SK-N-SH (cell line): ENCODE measurements around the gene ALG3. TPM values are rescaled to one million over a fixed set of nuclear protein-coding genes. Genes with fewer than 3 reads are reported as not detected.

Source experiments
- CTCF ChIA-PET: fragments of 300-600, 350-600 bp; formaldehyde crosslinking; extraction: SDS; loops from one replicate; lab custom pipeline; 2021; lab: Yijun Ruan, JAX
- POLR2A ChIA-PET: fragments of 350-600 bp; sonication (Branson Sonifier 250); formaldehyde crosslinking; extraction: SDS; loops from one replicate; lab custom pipeline; 2020; ENCODE audit warnings: antibody characterized with exemption, inconsistent platforms; lab: Yijun Ruan, JAX
- DNase-seq: peaks from one replicate; pipeline ENCODE4 v3.0.0; 2012
- H2AFZ ChIP-seq: fragments of 200-600 bp; sonication (generic); 2 replicates; pipeline ENCODE4 v1.8.1; 2016; ENCODE audit warnings: antibody characterized with exemption, mild to moderate bottlenecking, low read depth
- H3F3A ChIP-seq: fragments of 200-600 bp; sonication (generic); replicated peaks from 2 replicates; pipeline ENCODE3; 2016; ENCODE audit warnings: antibody characterized with exemption, mild to moderate bottlenecking; ENCODE audit not compliant: insufficient read depth
- H3K27ac ChIP-seq, 2 experiments: fragments of 200-500 bp in 1 of 2; fragments of 200-600 bp in 1 of 2; sonication (Bioruptor generic) in 1 of 2; sonication (generic), shearing (Covaris generic) in 1 of 2; 2 replicates each; pipeline versions ENCODE4 v1.5.1 to v1.6.1; 2014 to 2016; ENCODE audit warnings: low read depth in 2 of 2, inconsistent platforms in 1 of 2, low read length in 1 of 2, mild to moderate bottlenecking in 1 of 2, mixed read lengths in 1 of 2
- H3K27me3 ChIP-seq: fragments of 200-600 bp; sonication (generic), shearing (Covaris generic); 2 replicates; pipeline ENCODE4 v1.6.1; 2016; ENCODE audit warnings: mixed run types; ENCODE audit not compliant: insufficient read depth
- H3K36me3 ChIP-seq, 2 experiments: fragments of 200-500 bp in 1 of 2; fragments of 200-600 bp in 1 of 2; sonication (Bioruptor generic) in 1 of 2; sonication (generic) in 1 of 2; replicated peaks in 1 of 2; 2 replicates each; pipeline versions ENCODE3 to v1.5.1; 2014 to 2016; ENCODE audit warnings: low read length in 1 of 2, mild to moderate bottlenecking in 1 of 2; ENCODE audit not compliant: insufficient read depth in 2 of 2, control insufficient read depth in 1 of 2
- H3K4me1 ChIP-seq, 2 experiments: fragments of 200-500 bp in 1 of 2; fragments of 200-600 bp in 1 of 2; sonication (Bioruptor generic) in 1 of 2; sonication (generic), shearing (Covaris generic) in 1 of 2; 2 replicates each; pipeline versions ENCODE4 v1.5.1 to v1.6.1; 2014 to 2016; ENCODE audit warnings: low read depth in 1 of 2, low read length in 1 of 2, mixed run types in 1 of 2; ENCODE audit not compliant: insufficient read depth in 2 of 2, control insufficient read depth in 1 of 2
- H3K4me2 ChIP-seq: fragments of 200-600 bp; sonication (generic), shearing (Covaris generic); 2 replicates; pipeline ENCODE4 v1.6.1; 2017; ENCODE audit warnings: mixed run types
- H3K4me3 ChIP-seq, 2 experiments: fragments of 200-500 bp in 1 of 2; fragments of 200-600 bp in 1 of 2; sonication (Bioruptor generic) in 1 of 2; sonication (generic), shearing (Covaris generic) in 1 of 2; 2 replicates each; pipeline versions ENCODE4 v1.5.1 to v1.8.1; 2014 to 2016; ENCODE audit warnings: low read depth in 2 of 2, inconsistent platforms in 1 of 2, low read length in 1 of 2, mild to moderate bottlenecking in 1 of 2, mixed read lengths in 1 of 2, moderate library complexity in 1 of 2
- H3K79me2 ChIP-seq: fragments of 200-600 bp; sonication (generic); 2 replicates; pipeline ENCODE4 v1.8.1; 2017; ENCODE audit warnings: mild to moderate bottlenecking; ENCODE audit not compliant: insufficient read depth
- H3K9ac ChIP-seq: fragments of 200-600 bp; sonication (generic); 2 replicates; pipeline ENCODE4 v1.6.1; 2017; ENCODE audit warnings: mixed run types
- H3K9me2 ChIP-seq: fragments of 200-600 bp; sonication (generic); 2 replicates; pipeline ENCODE4 v1.6.1; 2017; ENCODE audit warnings: mixed run types
- H3K9me3 ChIP-seq: fragments of 200-600 bp; sonication (generic); 2 replicates; pipeline ENCODE4 v1.6.1; 2017; ENCODE audit warnings: mixed run types, mild to moderate bottlenecking, moderate library complexity
- H4K20me1 ChIP-seq: fragments of 200-600 bp; sonication (generic); 2 replicates; pipeline ENCODE4 v1.6.1; 2017; ENCODE audit warnings: mild to moderate bottlenecking, mixed run types; ENCODE audit not compliant: insufficient read depth
- CHD2 ChIP-seq: fragments of 150-350 bp; IDR thresholded peaks from 2 replicates; pipeline ENCODE4 v1.6.1; 2018; ENCODE audit warnings: low read length; ENCODE audit not compliant: partially characterized antibody
- ELF1 ChIP-seq: IDR thresholded peaks from 2 replicates; pipeline ENCODE4 v1.4.0; 2012
- EP300 ChIP-seq, 2 experiments: IDR thresholded peaks; 2 replicates each; pipeline versions ENCODE4 v1.4.0 to v1.6.1; 2012; ENCODE audit warnings: borderline replicate concordance in 1 of 2, low read depth in 1 of 2, low read length in 1 of 2
- FOSL2 ChIP-seq: IDR thresholded peaks from 2 replicates; pipeline ENCODE4 v1.4.0; 2012; ENCODE audit warnings: low read depth, mild to moderate bottlenecking, moderate library complexity, borderline replicate concordance
- FOXJ3 ChIP-seq: sonication (generic); formaldehyde crosslinking; IDR thresholded peaks from 2 replicates; pipeline ENCODE4 v1.5.1; 2020; ENCODE audit warnings: mild to moderate bottlenecking, missing genetic modification reagents
- FOXM1 ChIP-seq: IDR thresholded peaks from 2 replicates; pipeline ENCODE4 v1.4.0; 2012; ENCODE audit warnings: low read depth, mild to moderate bottlenecking
- GABPA ChIP-seq: IDR thresholded peaks from 2 replicates; pipeline ENCODE4 v1.4.0; 2012; ENCODE audit warnings: low read depth, mild to moderate bottlenecking
- IRF3 ChIP-seq: fragments of 150-350 bp; IDR thresholded peaks from 2 replicates; pipeline ENCODE4 v1.6.1; 2016; ENCODE audit warnings: mild to moderate bottlenecking, low read depth, low read length
- JUND ChIP-seq: IDR thresholded peaks from 2 replicates; pipeline ENCODE4 v1.4.0; 2012
- MEF2A ChIP-seq: IDR thresholded peaks from 2 replicates; pipeline ENCODE4 v1.4.0; 2012; ENCODE audit warnings: low read depth, borderline replicate concordance
- MXI1 ChIP-seq: IDR thresholded peaks from 2 replicates; pipeline ENCODE4 v1.6.1; 2012; ENCODE audit warnings: mild to moderate bottlenecking, low read depth, low read length, improper control_type of control experiment
- NFIC ChIP-seq: IDR thresholded peaks from 2 replicates; pipeline ENCODE4 v1.4.0; 2012; ENCODE audit warnings: borderline replicate concordance
- NRF1 ChIP-seq: IDR thresholded peaks from 2 replicates; pipeline ENCODE4 v1.6.1; 2012; ENCODE audit warnings: low read depth, mild to moderate bottlenecking, low read length
- PBX3 ChIP-seq: IDR thresholded peaks from 2 replicates; pipeline ENCODE4; 2012
- POLR2AphosphoS5 ChIP-seq: IDR thresholded peaks from 2 replicates; pipeline ENCODE4 v1.6.1; 2012; ENCODE audit warnings: low read depth, low read length
- RAD21 ChIP-seq: IDR thresholded peaks from 2 replicates; pipeline ENCODE4 v1.6.1; 2012; ENCODE audit warnings: mild to moderate bottlenecking, low read length
- REST ChIP-seq: IDR thresholded peaks from 2 replicates; pipeline ENCODE4 v1.6.1; 2012; ENCODE audit warnings: mild to moderate bottlenecking, low read depth, low read length, moderate library complexity
- RFX5 ChIP-seq: IDR thresholded peaks from 2 replicates; pipeline ENCODE4 v1.6.1; 2012; ENCODE audit warnings: mild to moderate bottlenecking, improper control_type of control experiment, low read length
- SIN3A ChIP-seq: IDR thresholded peaks from 2 replicates; pipeline ENCODE4 v1.6.1; 2012; ENCODE audit warnings: low read depth, mild to moderate bottlenecking, low read length, moderate library complexity, borderline replicate concordance
- TCF12 ChIP-seq: IDR thresholded peaks from 2 replicates; pipeline ENCODE4 v1.4.0; 2012
- TEAD4 ChIP-seq: IDR thresholded peaks from 2 replicates; pipeline ENCODE4 v1.4.0; 2012; ENCODE audit warnings: mild to moderate bottlenecking, borderline replicate concordance; ENCODE audit not compliant: insufficient read depth
- USF1 ChIP-seq: IDR thresholded peaks from 2 replicates; pipeline ENCODE4 v1.4.0; 2012; ENCODE audit warnings: low read depth, borderline replicate concordance
- USF2 ChIP-seq: fragments of 150-350 bp; IDR thresholded peaks from 2 replicates; pipeline ENCODE4 v1.6.1; 2017; ENCODE audit warnings: antibody characterized with exemption, low read length, low read depth, borderline replicate concordance
- ZBTB33 ChIP-seq: IDR thresholded peaks from 2 replicates; pipeline ENCODE4 v1.4.0; 2012; ENCODE audit warnings: low read depth, borderline replicate concordance
- WGBS: methylation state at CpG from one replicate; pipeline ENCODE4 v1.1.6; 2017; ENCODE audit warnings: low lambda C conversion rate; 5-methylcytosine and 5-hydroxymethylcytosine counted together
- polyA plus RNA-seq, 3 experiments: library from polyadenylated mRNA; depleted of rRNA; stranded (reverse); fragments of >200 nt; gene quantifications; 2 replicates each; pipeline ENCODE4 v1.2.3, GENCODE V29; 2012

Gene ALG3
- polyA plus RNA-seq, 1 of the 3 experiments (the other 2 are of a cell fraction): 66.0 TPM

GRCh38 chr3:184249412-184250166 lies 827 bp upstream of the ALG3 start, which contains the start of gene EEF1AKMT4:
Gene EEF1AKMT4, plus strand, starts transcription at chr3:184249672. Its CDS starts 23 bp downstream, at chr3:184249695.
- Histone ChIP-seq H3F3A (peaks cover 10% of the 10 kb centered on the region), H3K27me3 (no peaks in the 10 kb centered on the region), H4K20me1 (no peaks in the 10 kb centered on the region), H3K4me2 (peak within 1 kb of the TSS; percentile 100), H3K9me3 (no peaks in the 10 kb centered on the region), H3K79me2 (peaks cover 22% of the 10 kb centered on the region), H3K9ac (peak within 1 kb of the TSS; percentile 82), H3K4me1 (peaks cover 0 to 3% of the 10 kb centered on the region in 2 experiments; a peak in 2 of 4 replicates), H2AFZ (peak within 1 kb of the TSS; percentile 99), H3K36me3 (peaks cover 4 to 12% of the 10 kb centered on the region in 2 experiments), H3K4me3 (peak within 1 kb of the TSS; percentile 94 to 97), H3K27ac (peak within 1 kb of the TSS; percentile 88 to 94), H3K9me2 (no peaks in the 10 kb centered on the region)
- ChIA-PET POLR2A (interaction anchor here (0.8 kb wide), 1 partner anchor 73 kb away, joined by 3 read pairs; no protein-coding TSS in a partner anchor), CTCF (interaction anchor here (0.6 to 3.4 kb wide), 60 partner anchors 9 to 559 kb away, joined by 3 to 30 read pairs (median 5); partner anchors contain the start of genes ABCF3, AP2M1, CAMK2N2 and EIF2B5)
- peak; percentile 94 for DNase-seq
- 2% methylated on average over 22 of the region's 54 CpGs for WGBS
- TF ChIP-seq SIN3A (peak; percentile 94), FOXJ3 (CRISPR knock-in tag) (no peak), MEF2A (no peak), USF2 (no peak), TEAD4 (no peak), REST (no peak), FOXM1 (no peak), NFIC (no peak), RFX5 (no peak), IRF3 (no peak), EP300 (IDR thresholded peaks at IDR 0.05; ENCODE audit: borderline replicate concordance in 1 of 2, low read depth in 1 of 2, low read length in 1 of 2) (no peak), NRF1 (no peak), FOSL2 (no peak), PBX3 (no peak), MXI1 (peak; percentile 100), RAD21 (peak; percentile 49), ELF1 (no peak), POLR2AphosphoS5 (no peak; the same call in 1 of the 2 replicates), JUND (no peak), GABPA (peak; percentile 81), ZBTB33 (no peak), USF1 (no peak), TCF12 (peak; percentile 40), CHD2 (peak; percentile 65)
